Uterus (tissue), 2 donors: ENCODE measurements around the gene TSPAN5.

Experiments
- CTCF ChIP-seq, 4 experiments: fragments of 200-600 bp in 2 of 4; fragments of 450-650 bp in 2 of 4; sonication (generic) in 2 of 4; IDR thresholded peaks; one replicate each; pipeline ENCODE4 v1.5.1; 2016 to 2019; ENCODE audit warnings: antibody characterized with exemption in 4 of 4, mild to moderate bottlenecking in 2 of 4, moderate library complexity in 1 of 4
- POLR2A ChIP-seq, 2 donors: fragments of 450-650 bp; IDR thresholded peaks; one replicate each; pipeline ENCODE4 v1.6.1; 2016; ENCODE audit warnings: antibody characterized with exemption in 2 of 2, mild to moderate bottlenecking in 1 of 2, moderate library complexity in 1 of 2

GRCh38 chr4:98512918-98513317 lies 145.5 kb downstream of the TSPAN5 start:
- no peak for TF ChIP-seq CTCF (IDR thresholded peaks at IDR 0.05)
- TF ChIP-seq POLR2A (IDR thresholded peaks at IDR 0.05), result no peak
